Neural cell (in vitro differentiated cells): ENCODE measurements around the gene SEMA3B. TPM values are rescaled to one million over a fixed set of nuclear protein-coding genes. Genes with fewer than 3 reads are reported as not detected.

ENCODE experiments used
- H2AFZ ChIP-seq: fragments of 200-600, 300-800 bp; sonication (generic), shearing (Covaris generic); 2 replicates; pipeline ENCODE4 v1.6.0; 2014; ENCODE audit warnings: low read depth, mild to moderate bottlenecking, antibody characterized with exemption, low read length, moderate library complexity
- H3F3A ChIP-seq: fragments of 200-600 bp; shearing (Covaris generic); 2 replicates; pipeline ENCODE4 v1.6.1; 2016; ENCODE audit warnings: mild to moderate bottlenecking, moderate library complexity, mixed read lengths, antibody characterized with exemption, low read length; ENCODE audit not compliant: insufficient read depth, poor library complexity, severe bottlenecking
- H3K27ac ChIP-seq: fragments of 200-600, 300-800 bp; sonication (generic), shearing (Covaris generic); 2 replicates; pipeline ENCODE4 v1.5.1; 2014; ENCODE audit warnings: mild to moderate bottlenecking, low read length, moderate library complexity
- H3K27me3 ChIP-seq: fragments of 300-800, 200-600 bp; sonication (generic), shearing (Covaris generic); 2 replicates; pipeline ENCODE4 v1.6.0; 2014; ENCODE audit warnings: mild to moderate bottlenecking, low read depth, low read length, moderate library complexity; ENCODE audit not compliant: insufficient read depth
- H3K36me3 ChIP-seq: fragments of 300-800, 200-600 bp; sonication (generic), shearing (Covaris generic); 2 replicates; pipeline ENCODE4 v1.5.1; 2014; ENCODE audit warnings: mild to moderate bottlenecking, antibody characterized with exemption, low read length, moderate library complexity; ENCODE audit not compliant: insufficient read depth
- H3K4me2 ChIP-seq: fragments of 300-800, 200-600 bp; sonication (generic), shearing (Covaris generic); 2 replicates; pipeline ENCODE4 v1.6.0; 2014; ENCODE audit warnings: mild to moderate bottlenecking, low read length
- H3K4me3 ChIP-seq: fragments of 300-800, 200-600 bp; sonication (generic), shearing (Covaris generic); 2 replicates; pipeline ENCODE4 v1.5.1; 2014; ENCODE audit warnings: mild to moderate bottlenecking, low read length, moderate library complexity
- H3K79me2 ChIP-seq: fragments of 200-600 bp; shearing (Covaris generic); replicated peaks from 2 replicates; pipeline ENCODE4 v1.6.0; 2014; ENCODE audit warnings: mild to moderate bottlenecking, low read length, moderate library complexity; ENCODE audit not compliant: insufficient read depth
- H3K9ac ChIP-seq: fragments of 300-800, 200-600 bp; sonication (generic), shearing (Covaris generic); 2 replicates; pipeline ENCODE4 v1.6.1; 2016; ENCODE audit warnings: mild to moderate bottlenecking, low read length, mixed read lengths
- H3K9me2 ChIP-seq: fragments of 200-600 bp; shearing (Covaris generic); 2 replicates; pipeline ENCODE4 v1.6.1; 2016; ENCODE audit warnings: mild to moderate bottlenecking, low read length, mixed read lengths; ENCODE audit not compliant: insufficient read depth
- H3K9me3 ChIP-seq: fragments of 200-600, 300-800 bp; sonication (generic), shearing (Covaris generic); 2 replicates; pipeline ENCODE4 v1.6.1; 2016; ENCODE audit warnings: mild to moderate bottlenecking, mixed run types, low read length, moderate library complexity, mixed read lengths
- H4K20me1 ChIP-seq: fragments of 200-600 bp; shearing (Covaris generic); 2 replicates; pipeline ENCODE4 v1.6.1; 2016; ENCODE audit warnings: mild to moderate bottlenecking, mixed run types; ENCODE audit not compliant: insufficient read depth
- CTCF ChIP-seq: fragments of 450-650 bp; IDR thresholded peaks from 2 replicates; pipeline ENCODE4 v1.5.1; 2014; ENCODE audit warnings: antibody characterized with exemption, mild to moderate bottlenecking, moderate library complexity; ENCODE audit not compliant: poor library complexity, severe bottlenecking
- EP300 ChIP-seq: fragments of 450-650 bp; conservative IDR thresholded peaks from 2 replicates; pipeline ENCODE4 v1.6.1; 2014; ENCODE audit warnings: antibody characterized with exemption, mild to moderate bottlenecking, moderate library complexity; ENCODE audit not compliant: poor library complexity, severe bottlenecking
- EZH2 ChIP-seq: fragments of 200-600, 300-800 bp; shearing (Covaris generic), sonication (generic); IDR thresholded peaks from 2 replicates; pipeline ENCODE4 v1.6.1; 2014; ENCODE audit warnings: antibody characterized with exemption, low read length, borderline replicate concordance, mild to moderate bottlenecking; ENCODE audit not compliant: insufficient read depth, poor library complexity, severe bottlenecking
- MXI1 ChIP-seq: fragments of 450-650 bp; conservative IDR thresholded peaks from 2 replicates; pipeline ENCODE4 v1.6.1; 2014; ENCODE audit warnings: antibody characterized with exemption, mild to moderate bottlenecking; ENCODE audit not compliant: poor library complexity, severe bottlenecking
- RAD21 ChIP-seq: fragments of 450-650 bp; conservative IDR thresholded peaks from 2 replicates; pipeline ENCODE4 v1.6.1; 2014; ENCODE audit warnings: antibody characterized with exemption, mild to moderate bottlenecking, moderate library complexity
- REST ChIP-seq: IDR thresholded peaks from 2 replicates; pipeline ENCODE4 v1.6.1; 2012; ENCODE audit warnings: borderline replicate concordance
- SMC3 ChIP-seq: fragments of 450-650 bp; conservative IDR thresholded peaks from 2 replicates; pipeline ENCODE4 v1.6.1; 2014; ENCODE audit warnings: antibody characterized with exemption, mild to moderate bottlenecking, moderate library complexity; ENCODE audit not compliant: poor library complexity
- TAF1 ChIP-seq: IDR thresholded peaks from 2 replicates; pipeline ENCODE4 v1.6.1; 2012; ENCODE audit warnings: low read depth
- polyA plus RNA-seq: library from polyadenylated mRNA; depleted of rRNA; stranded (reverse); fragments of >200 nt; gene quantifications from 2 replicates; pipeline ENCODE4 v1.2.3, GENCODE V29; 2014

Gene SEMA3B
- polyA plus RNA-seq, 1 donor from 2014 or later, result 7.8 TPM

- H2AFZ ChIP-seq, result no peak overlapping the region
- no peaks in the 10 kb centered on the region for H4K20me1 ChIP-seq
- H3K9ac ChIP-seq, result no peak overlapping the region
- H3K36me3 ChIP-seq, result no peaks in the 10 kb centered on the region
- no peaks in the 10 kb centered on the region for H3K9me2 ChIP-seq
- peaks cover 70% of the 10 kb centered on the region for H3K79me2 ChIP-seq
- H3F3A ChIP-seq, result no peaks in the 10 kb centered on the region
- no peak overlapping the region for H3K27ac ChIP-seq
- no peak overlapping the region for H3K4me2 ChIP-seq
- H3K4me3 ChIP-seq, result no peak overlapping the region
- no peak for TF ChIP-seq EP300
- no peak for TF ChIP-seq RAD21
- no peak for TF ChIP-seq CTCF
- no peak for TF ChIP-seq REST
- no peak for TF ChIP-seq MXI1
- TF ChIP-seq SMC3, result no peak
- TF ChIP-seq TAF1, result no peak
- TF ChIP-seq EZH2, result no peak
- no peaks in the 10 kb centered on the region for H3K27me3 ChIP-seq
- H3K9me3 ChIP-seq, result no peaks in the 10 kb centered on the region
Observed at GRCh38 chr3:50248387-50248786, 20.6 kb upstream of the SEMA3B start.

- H3K27ac ChIP-seq, result no peak overlapping the region
- no peak overlapping the region for H3K4me2 ChIP-seq
- TF ChIP-seq CTCF (no peak), TAF1 (no peak), EP300 (no peak), REST (no peak), EZH2 (no peak), RAD21 (no peak)
- no peaks in the 10 kb centered on the region for H4K20me1 ChIP-seq
- H3K27me3 ChIP-seq, result no peaks in the 10 kb centered on the region
- no peaks in the 10 kb centered on the region for H3K9me2 ChIP-seq
- H2AFZ ChIP-seq, result no peak overlapping the region
- no peak overlapping the region for H3K4me3 ChIP-seq
- no peaks in the 10 kb centered on the region for H3K36me3 ChIP-seq
- no peaks in the 10 kb centered on the region for H3K9me3 ChIP-seq
- no peaks in the 10 kb centered on the region for H3F3A ChIP-seq
- H3K9ac ChIP-seq, result no peak overlapping the region
- H3K79me2 ChIP-seq, result peaks cover 63% of the 10 kb centered on the region
Observed at GRCh38 chr3:50249457-50249856, 19.5 kb upstream of the SEMA3B start.
